ENCODE measurements around the gene MYO1E.
"Not testable (repeated sequence)": the region's sequence is repeated elsewhere in the genome, so short reads cannot be mapped to it uniquely, and the experiment has no call there.

The MYO1E gene

GRCh38 chr15:59410391-59410896 is 37.8 kb upstream of the MYO1E start:
- no peak for DNase-seq (ENCODE audit: extremely low spot score)
- ChIA-PET CTCF (interaction anchor here (1.3 to 8.6 kb wide), 12 partner anchors 11 to 164 kb away, joined by 3 to 60 read pairs (median 4); no protein-coding TSS in a partner anchor), POLR2A (no interaction called here)
- TF ChIP-seq, protein P1, sequence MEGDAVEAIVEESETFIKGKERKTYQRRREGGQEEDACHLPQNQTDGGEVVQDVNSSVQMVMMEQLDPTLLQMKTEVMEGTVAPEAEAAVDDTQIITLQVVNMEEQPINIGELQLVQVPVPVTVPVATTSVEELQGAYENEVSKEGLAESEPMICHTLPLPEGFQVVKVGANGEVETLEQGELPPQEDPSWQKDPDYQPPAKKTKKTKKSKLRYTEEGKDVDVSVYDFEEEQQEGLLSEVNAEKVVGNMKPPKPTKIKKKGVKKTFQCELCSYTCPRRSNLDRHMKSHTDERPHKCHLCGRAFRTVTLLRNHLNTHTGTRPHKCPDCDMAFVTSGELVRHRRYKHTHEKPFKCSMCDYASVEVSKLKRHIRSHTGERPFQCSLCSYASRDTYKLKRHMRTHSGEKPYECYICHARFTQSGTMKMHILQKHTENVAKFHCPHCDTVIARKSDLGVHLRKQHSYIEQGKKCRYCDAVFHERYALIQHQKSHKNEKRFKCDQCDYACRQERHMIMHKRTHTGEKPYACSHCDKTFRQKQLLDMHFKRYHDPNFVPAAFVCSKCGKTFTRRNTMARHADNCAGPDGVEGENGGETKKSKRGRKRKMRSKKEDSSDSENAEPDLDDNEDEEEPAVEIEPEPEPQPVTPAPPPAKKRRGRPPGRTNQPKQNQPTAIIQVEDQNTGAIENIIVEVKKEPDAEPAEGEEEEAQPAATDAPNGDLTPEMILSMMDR (IDR thresholded peaks at IDR 0.05; ENCODE audit: control extremely low read depth, extremely low read depth, low read depth, missing control alignments): no peak

- POLR2A ChIA-PET: no interaction called here
- CTCF ChIA-PET: interaction anchor here (8.6 kb wide), 1 partner anchor 10 kb away, joined by 60 read pairs; no protein-coding TSS in a partner anchor
- no peak for DNase-seq (ENCODE audit: extremely low spot score)
- TF ChIP-seq, protein P1 (IDR thresholded peaks at IDR 0.05; ENCODE audit: control extremely low read depth, extremely low read depth, low read depth, missing control alignments): no peak
Observed at GRCh38 chr15:59407946-59408345, 35.3 kb upstream of the MYO1E start.

DNA sequence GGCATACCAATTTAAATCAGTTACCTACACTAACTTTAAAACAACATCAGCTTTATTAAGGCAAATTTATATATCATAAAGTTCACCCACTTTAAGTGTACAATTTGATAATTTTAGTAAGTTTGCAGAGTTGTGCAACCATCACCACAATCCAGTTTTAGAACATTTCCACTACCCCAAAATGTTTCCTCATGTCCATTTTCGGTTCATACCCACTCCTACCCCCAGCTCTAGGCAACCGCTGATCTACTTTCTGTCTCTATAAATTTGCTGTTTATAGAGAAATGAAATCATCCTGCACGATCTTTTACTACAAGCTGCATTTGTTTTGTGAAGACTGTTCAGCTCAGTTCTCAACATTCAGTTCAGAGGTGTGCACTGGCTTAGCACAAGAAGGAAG is 33.8 kb upstream of the MYO1E start:
- CTCF ChIA-PET: interaction anchor here (1.0 to 8.6 kb wide), 4 partner anchors 9 to 160 kb away, joined by 3 to 60 read pairs (median 8); no protein-coding TSS in a partner anchor
- peak; percentile 31 for DNase-seq (ENCODE audit: extremely low spot score)
- POLR2A ChIA-PET: no interaction called here

GRCh38 chr15:59405079-59405478 is 32.4 kb upstream of the MYO1E start:
- no peak for DNase-seq (ENCODE audit: extremely low spot score)
- ChIA-PET POLR2A (interaction anchor here (0.5 to 1.0 kb wide), 2 partner anchors 32 to 156 kb away, joined by 3 to 4 read pairs; partner anchors contain the start of gene MYO1E), CTCF (interaction anchor here (1.7 to 3.6 kb wide), 3 partner anchors 13 to 26 kb away, joined by 4 to 13 read pairs (median 6); no protein-coding TSS in a partner anchor)
- TF ChIP-seq, protein P1 (IDR thresholded peaks at IDR 0.05; ENCODE audit: control extremely low read depth, extremely low read depth, low read depth, missing control alignments): no peak

More for the DNA sequence above, 33.8 kb upstream of the MYO1E start:
- TF ChIP-seq, protein P1 (IDR thresholded peaks at IDR 0.05; ENCODE audit: control extremely low read depth, extremely low read depth, low read depth, missing control alignments): no peak

DNA sequence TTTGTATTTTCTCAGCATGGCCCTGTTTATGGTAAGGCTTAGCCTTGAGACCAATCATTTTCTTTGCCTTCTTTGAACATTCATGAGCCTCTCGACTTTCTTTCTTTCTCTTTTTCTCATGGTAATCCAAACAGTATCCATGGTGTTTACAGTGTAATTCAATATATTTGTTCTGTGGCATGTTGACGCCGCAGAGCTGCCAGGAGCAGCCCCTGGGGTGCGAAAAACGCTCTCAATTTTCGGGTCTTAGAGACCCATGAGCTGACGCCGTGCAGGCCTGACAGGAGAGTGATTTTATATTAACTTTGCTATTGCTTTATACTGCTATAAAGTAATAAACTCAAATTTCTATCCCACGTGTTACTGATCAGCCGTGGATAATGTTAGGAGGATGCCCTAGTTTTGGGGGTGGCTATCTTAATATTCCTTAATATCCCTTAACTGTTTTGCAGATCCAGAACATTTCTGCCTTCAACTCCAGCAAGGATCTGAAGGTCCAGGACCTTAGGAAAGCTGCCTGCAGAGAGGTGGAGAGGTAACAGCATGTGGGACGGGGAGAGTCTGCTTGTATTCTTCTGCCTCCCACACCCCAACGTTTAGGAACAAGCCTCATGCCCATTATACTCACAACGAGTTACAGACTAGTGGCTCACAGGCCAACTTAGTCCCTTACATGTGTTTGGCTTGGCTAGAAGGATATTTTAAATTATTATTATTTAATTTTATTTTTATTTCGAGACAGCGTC is 29.3 kb upstream of the MYO1E start:
- DNase-seq (ENCODE audit: extremely low spot score): no peak
- CTCF ChIA-PET: no interaction called here
- POLR2A ChIA-PET: no interaction called here

DNA sequence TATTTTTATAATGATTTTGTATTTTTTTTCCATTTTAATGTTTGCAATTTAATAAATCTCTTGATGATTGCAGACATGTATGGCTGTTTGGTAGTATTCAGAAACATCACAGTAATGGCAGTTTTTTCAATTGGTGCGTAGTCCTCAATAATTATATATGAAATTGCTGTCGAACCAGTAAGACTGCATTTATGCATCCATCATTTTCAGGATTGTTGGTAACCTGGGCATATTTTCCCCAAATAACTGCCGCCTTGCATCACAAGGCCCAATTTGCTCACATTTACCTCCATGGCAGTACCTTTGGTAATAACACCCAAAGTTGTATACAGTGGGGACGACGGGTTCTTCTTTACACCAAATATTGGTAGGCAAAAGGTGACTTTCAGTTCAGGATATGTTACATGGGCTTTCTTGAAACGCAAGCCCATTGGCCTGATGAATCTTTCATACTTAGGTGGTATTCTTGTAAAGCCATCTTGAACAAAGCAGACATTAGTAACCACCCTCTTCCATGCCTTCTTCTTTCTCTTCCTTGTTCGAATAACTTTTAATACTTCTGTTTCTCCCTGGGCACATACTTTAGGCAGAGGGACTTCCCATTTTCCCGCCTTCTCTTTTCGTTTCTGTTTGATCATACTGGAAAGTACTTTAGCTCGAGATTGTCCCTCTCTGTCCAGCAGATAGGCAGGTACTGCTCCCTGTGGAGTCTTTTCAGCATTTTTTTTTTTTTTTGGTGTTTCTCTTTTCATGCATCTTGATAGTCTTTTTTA is 28.6 kb upstream of the MYO1E start:
- POLR2A ChIA-PET; DNase-seq (ENCODE audit: extremely low spot score): not testable (repeated sequence)
- CTCF ChIA-PET: interaction anchor here (1.3 to 7.2 kb wide), 2 partner anchors 9 to 91 kb away, joined by 3 to 60 read pairs; no protein-coding TSS in a partner anchor

More for the DNA sequence above, 29.3 kb upstream of the MYO1E start:
- TF ChIP-seq, protein P1 (IDR thresholded peaks at IDR 0.05; ENCODE audit: control extremely low read depth, extremely low read depth, low read depth, missing control alignments): no peak
